ENCODE measurements around the gene GARNL3.

Gene GARNL3

DNA sequence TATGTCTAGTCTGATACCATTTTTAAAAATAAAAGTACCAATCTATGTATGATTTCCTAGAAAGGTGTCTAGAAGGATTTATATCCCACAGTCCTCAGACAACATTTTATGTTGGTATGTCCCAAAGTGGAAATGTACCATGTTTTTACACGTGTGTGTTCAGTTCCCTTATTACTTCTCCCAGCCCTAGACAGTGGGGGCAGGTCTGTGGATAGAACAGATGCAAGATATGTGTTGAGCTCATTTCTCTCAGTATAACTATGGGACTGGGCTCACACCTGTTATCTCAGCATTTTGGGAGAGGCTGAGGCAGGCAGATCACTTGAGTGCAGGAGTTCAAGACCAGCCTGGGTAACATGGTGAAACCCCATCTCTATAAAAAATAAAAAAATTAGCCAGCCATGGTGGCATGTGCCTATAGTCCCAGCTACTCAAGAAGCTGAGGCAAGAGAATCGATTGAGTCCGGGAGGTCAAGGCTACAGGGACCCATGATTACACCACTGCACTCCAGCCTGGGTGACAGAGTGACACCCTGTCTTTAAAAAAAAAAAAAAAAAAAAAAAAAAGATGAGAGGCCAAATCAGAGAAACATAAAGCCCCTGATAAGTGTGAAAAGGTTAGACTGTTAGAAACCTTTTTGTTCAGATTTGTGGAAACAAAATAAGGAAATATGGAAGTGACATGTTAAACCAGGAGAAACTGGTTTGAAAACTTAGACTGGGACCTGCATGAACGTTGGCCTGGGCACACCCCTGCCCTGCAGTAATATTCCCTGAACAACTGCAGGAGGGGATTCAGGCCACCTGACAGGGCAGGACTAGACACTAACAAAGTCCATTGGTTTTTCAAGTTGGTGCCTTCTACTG is 125.0 kb downstream of the GARNL3 start:
- DNase-seq = no peak

DNA sequence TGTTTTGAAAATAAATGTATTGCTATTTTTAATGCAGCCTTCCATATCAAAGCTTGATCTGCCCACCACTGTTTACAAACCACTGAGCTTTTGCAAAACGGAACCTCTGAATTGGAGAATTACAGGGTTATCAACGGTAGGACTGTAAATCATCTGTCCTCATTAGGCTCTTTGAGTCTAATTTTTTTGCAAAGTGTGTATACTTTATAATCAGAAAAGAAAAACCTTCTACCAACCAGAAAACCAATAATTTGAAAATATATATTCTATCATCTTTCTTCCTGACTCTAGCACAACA is 125.6 kb downstream of the GARNL3 start:
- no peak for DNase-seq

DNA sequence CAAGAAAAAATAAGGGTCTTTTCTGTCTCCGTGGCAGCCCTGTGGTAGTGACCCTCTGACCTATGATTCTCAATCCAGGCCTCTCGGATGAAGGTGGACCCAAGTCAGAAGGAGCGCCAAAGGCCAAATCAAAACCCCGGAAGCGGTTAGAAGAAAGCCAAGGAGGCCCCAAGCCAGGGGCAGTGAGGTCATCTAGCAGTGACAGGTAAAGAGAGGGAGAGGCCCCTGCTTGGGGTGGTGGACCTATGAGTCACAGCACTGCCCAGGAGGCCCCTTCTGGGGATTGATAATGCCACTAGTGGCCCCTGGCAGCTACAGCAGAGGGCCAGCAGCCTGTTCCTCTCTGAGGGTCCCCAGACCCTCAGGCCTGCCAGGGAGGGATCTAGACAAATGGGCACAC is 126.0 kb downstream of the GARNL3 start:
- DNase-seq = peak; percentile 15

DNA sequence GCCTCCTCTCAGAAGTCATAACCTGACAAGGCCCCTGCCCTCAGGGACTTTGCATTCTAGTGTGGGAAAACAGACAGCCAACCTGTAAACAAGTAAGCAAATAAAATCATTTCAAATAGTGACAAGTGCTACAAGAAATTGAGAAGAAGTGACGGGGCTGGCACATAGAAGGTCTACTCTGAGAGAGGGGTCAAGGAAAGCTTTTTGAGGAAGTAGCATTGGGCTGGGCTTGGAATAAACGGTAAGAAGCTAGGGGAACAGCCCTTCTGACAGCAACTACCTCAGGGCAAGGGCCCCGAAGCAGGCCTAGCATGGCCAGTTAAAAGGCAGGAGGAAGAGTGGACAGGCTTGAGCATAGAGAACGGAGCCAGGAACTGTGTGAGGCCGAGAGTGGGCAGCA is 127.6 kb downstream of the GARNL3 start:
- no peak for DNase-seq

DNA sequence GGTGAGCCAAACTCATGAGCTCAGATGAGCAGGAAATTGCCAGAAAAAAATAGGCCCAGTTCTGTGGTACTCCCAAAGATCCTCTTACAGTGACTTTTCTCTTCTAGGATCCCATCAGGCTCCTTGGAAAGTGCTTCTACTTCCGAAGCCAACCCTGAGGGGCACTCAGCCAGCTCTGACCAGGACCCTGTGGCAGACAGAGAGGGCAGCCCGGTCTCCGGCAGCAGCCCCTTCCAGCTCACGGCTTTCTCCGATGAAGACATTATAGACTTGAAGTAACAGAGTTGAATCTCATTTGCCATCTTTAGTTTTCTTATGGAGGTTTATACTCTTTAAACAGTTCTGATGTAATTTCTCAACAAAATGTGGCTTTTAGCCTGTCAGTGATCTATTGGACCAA is 128.4 kb downstream of the GARNL3 start:
- DNase-seq = no peak

DNA sequence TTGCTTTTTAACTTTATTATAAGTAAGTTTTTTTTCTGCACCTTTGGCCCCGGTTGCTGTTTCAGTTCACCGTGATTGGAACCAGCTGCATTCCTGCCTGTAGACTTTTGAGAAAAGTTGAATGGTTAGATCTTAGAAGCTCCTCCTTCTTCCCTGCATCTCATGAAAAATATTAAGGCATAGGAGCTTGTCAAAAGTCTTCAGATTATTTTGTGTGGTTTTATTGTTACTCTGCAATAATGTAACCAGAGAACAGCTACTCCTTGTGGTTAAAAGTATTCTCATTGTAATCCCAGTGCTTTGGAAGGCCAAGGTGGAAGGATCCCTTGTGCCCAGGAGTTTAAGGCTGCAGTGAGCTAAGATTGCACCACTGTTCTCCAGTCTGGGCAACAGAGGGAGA is 129.1 kb downstream of the GARNL3 start:
- no peak for DNase-seq

DNA sequence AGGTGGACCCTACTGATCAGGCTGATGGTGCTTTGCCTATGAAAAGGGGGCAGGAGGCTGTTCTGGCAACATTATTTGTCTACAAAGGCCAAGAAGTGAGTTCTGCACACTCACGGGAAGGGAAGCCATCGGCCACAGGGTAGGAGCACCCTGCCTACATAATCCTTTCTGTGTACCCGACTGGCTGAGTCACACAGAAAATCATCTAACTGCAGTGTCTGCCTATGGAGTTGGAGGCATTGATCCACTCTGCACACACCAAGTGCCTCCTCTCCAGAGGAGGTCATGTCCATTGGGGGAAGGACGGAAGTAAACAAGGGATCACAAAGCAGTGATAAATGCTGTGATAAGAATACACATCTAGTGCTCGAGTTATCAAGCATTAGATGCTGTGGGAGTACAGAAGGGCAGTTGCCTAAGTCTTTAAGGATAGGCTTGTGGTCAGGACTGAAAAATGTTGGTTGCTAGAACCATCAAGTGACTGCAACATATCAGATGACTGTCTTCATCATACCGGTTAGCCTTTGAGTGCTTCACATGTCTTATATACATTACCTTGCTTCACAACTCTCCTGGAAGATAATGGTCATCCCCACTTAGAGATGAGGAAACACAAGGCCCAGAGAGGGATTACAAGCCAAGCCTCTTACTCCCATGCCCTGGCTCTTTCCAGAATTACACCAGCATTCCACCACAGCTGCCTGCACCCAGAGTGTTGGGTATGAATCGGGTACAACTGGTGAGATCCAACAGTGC is 131.1 kb downstream of the GARNL3 start:
- no peak for DNase-seq

DNA sequence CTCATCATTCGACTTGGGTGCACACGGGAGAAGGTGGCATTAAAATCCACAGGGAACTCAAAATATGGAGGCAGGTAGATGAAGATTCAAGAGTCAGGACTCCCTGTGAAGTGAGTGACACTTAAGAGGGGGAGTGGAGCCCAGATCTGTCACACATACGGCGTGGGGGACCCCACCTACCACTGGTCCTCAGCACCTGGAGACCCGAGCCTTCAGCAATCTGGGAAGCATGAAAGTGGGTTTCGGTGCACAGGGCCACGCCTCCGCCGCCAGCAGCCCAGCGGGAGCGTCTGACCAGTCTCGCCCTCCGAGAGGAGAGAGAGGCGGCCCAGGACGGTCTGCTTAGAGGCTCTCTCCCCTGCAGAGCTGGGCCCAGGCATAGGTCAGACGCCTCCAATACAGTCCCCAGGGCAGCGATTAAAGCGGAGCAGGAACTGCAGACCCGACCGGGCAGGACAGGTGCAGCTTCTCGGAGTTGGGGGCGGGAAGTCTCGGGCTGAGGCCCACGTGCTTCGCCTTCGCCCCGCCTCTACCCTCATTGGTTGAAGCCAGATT is 131.8 kb downstream of the GARNL3 start:
- DNase-seq = no peak

DNA sequence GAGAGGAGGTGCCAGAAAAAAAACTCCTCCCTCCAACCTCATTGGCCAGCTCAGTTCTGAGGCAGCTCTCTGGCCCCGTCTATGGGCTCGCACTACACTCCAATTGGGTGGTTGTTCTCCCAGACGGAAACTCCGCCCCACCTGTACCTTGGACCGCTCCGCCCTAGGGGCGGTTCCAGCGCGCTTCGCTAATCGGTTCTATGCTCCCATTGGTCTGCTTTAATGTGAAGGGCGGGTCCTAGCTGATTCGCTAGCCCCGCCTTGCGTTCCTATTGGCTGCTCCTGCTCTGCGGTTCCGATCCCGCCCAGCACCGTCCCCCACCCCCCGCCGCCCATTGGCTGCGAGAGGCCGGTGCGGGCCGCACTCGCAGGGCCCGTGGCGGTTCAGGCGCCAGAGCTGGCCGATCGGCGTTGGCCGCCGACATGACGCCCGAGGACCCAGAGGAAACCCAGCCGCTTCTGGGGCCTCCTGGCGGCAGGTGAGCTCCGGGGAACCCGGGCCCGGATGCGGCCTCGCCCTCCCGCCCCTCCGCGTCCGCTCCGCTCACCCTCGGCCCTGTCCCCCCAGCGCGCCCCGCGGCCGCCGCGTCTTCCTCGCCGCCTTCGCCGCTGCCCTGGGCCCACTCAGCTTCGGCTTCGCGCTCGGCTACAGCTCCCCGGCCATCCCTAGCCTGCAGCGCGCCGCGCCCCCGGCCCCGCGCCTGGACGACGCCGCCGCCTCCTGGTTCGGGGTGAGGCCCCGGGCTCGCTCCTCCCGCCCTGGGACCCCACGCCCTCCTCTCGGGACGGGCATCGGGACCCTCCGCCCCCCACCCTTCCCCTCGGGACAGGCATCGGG is 132.5 kb downstream of the GARNL3 start, which contains the start of gene SLC2A8:
Gene SLC2A8 (plus strand): TSS at position 362 of the 838 bp plus-strand sequence. CDS start 62 bp downstream, at position 424.
- DNase-seq = peak; percentile 98

DNA sequence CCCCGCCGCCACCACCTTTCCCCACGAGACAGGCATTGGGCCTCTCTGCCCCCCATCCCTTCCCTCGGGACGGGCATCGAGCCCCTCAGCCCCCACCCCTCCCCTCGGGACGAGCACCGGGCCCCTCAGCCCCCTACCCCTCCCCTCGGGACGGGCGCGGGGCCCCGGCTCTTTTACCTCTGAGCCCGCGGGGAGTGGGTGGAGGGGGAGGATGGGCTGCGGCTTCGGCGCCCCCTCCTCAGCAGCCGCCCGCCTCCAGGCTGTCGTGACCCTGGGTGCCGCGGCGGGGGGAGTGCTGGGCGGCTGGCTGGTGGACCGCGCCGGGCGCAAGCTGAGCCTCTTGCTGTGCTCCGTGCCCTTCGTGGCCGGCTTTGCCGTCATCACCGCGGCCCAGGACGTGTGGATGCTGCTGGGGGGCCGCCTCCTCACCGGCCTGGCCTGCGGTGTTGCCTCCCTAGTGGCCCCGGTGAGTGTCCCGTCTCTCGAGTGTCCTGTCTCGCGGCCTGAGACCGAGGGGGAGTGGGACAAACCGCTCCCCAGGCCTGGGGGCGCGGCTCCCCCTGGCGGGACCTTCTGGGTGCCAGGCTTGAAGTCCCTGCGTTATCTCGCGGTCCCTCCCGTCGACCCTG is 133.2 kb downstream of the GARNL3 start:
- peak; percentile 47 for DNase-seq

DNA sequence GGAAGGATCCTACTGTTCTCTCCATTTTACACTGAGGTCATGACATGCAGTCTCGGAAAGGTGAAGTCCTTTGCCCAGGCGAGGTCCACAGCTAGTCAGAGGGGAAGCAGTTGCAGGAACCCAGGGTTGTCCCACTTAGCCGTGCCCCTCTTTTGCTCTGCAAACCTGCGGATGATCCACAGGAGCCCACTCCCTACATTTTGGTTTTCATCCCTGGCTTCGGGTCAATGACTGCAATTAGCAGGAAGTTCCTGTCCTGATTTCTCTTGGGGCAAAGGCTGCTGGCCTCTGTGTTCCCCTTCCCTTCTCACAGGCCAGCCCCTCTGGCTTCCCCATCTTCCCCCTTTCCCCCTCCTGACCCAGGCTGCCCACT is 133.7 kb downstream of the GARNL3 start:
- DNase-seq = no peak

DNA sequence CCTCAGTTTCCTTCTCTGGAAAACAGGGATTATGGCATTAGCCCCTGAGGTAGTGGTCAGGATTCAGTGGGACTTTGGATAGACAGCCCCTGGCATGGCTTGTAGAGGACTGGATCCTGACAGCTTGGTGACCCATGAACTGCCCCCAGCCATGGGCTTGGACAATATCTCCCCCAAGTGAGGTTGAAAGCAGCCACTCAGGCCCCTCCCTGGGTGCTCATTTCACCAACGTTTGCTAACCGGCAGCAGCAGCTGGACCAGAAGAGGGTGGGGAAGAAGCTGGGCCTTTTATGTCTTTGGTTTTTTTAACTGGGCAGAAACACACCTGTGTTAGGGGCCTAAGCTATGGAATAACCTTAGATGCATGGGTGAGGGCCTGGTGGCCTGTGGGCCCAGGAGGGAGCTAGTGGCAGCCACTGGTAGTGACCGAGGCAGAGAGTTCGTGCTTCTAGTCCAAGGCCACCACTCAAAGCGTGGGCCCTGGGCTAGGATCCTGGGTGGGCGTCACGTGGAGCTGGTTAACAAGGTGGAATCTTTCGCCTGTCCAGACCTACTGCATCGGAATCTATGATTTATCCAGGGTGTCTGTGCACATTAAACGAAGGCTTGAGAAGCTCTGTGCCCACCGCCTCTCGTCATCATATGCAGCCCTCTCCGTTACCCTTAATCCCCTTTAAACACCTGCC is 134.3 kb downstream of the GARNL3 start:
- DNase-seq = no peak

DNA sequence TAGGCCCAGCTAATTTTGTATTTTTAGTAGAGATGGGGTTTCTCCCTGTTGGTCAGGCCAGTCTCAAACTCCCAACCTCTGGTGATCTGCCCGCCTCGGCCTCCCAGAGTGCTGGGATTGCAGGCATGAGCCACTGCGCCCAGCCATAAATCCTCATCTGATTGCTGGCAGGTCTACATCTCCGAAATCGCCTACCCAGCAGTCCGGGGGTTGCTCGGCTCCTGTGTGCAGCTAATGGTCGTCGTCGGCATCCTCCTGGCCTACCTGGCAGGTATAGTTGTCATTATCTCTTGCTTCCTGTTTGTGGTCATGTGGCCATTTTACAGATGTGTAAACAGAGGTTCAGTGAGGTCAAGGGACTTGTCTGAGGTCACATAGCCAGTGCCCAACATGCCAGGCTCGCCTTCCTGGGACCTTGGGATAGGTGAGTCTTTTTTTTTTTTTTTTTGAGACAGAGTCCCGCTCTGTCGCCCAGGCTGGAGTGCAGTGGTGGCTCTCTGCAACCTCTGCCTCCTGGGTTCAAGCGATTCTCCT is 135.2 kb downstream of the GARNL3 start:
- no peak for DNase-seq

DNA sequence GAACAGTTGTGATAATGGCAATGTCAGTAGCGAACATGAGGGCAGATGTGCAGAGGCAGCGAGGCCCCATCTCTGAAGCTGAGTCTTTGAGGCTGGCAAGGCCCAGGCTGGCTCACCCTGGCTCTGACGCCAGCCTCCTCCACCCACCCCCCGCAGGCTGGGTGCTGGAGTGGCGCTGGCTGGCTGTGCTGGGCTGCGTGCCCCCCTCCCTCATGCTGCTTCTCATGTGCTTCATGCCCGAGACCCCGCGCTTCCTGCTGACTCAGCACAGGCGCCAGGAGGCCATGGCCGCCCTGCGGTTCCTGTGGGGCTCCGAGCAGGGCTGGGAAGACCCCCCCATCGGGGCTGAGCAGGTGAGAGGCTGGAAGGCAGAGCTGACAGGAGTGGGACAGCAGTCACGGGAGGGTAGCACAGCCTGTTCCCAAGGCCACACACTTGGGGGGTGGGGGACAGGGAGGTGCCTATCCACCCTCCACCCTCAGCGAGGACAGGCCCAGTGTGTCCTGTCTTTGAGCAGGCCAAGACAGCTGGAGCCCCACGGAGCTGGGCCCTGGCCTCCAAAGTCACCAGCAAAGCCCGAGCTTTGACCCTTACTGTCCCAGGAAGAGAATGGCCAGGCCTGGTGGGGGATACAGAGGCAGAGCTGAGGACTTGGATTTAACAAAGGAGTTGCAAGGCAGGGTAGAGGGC is 138.0 kb downstream of the GARNL3 start:
- no peak for DNase-seq

DNA sequence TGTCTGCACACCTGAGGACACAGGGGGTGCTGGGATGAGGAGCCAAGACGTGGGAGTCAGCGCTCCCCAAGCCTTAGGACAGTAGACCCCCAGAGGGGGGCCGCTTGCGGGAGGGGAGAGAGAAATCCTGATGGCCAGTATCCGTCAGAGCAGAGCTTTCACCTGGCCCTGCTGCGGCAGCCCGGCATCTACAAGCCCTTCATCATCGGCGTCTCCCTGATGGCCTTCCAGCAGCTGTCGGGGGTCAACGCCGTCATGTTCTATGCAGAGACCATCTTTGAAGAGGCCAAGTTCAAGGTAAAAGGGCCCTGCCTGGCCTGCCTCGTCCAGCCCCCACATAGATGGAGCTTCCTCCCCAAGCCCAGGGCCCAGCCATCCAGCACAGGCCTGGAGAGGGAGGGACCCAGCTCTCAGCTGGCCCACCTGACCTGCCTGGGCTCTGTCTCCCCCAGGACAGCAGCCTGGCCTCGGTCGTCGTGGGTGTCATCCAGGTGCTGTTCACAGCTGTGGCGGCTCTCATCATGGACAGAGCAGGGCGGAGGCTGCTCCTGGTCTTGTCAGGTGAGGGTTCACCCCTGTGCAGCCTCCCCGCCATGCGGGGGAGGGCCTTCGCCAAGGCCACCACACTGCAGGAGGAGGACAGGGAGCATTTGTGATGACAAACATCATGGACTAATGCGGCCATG is 139.1 kb downstream of the GARNL3 start:
- DNase-seq = no peak

DNA sequence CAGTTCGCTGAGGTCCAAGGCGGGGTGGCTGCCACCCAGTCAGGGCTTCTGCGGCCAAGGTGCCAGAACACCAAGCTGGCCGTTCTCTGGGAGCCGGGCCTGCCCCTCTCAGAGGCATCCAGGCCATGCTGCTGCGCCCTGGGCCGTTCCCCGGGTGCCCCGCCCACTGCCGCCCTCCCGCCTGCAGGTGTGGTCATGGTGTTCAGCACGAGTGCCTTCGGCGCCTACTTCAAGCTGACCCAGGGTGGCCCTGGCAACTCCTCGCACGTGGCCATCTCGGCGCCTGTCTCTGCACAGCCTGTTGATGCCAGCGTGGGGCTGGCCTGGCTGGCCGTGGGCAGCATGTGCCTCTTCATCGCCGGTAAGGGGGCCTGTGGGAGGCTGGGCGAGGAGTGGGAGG is 140.1 kb downstream of the GARNL3 start:
- DNase-seq = no peak

DNA sequence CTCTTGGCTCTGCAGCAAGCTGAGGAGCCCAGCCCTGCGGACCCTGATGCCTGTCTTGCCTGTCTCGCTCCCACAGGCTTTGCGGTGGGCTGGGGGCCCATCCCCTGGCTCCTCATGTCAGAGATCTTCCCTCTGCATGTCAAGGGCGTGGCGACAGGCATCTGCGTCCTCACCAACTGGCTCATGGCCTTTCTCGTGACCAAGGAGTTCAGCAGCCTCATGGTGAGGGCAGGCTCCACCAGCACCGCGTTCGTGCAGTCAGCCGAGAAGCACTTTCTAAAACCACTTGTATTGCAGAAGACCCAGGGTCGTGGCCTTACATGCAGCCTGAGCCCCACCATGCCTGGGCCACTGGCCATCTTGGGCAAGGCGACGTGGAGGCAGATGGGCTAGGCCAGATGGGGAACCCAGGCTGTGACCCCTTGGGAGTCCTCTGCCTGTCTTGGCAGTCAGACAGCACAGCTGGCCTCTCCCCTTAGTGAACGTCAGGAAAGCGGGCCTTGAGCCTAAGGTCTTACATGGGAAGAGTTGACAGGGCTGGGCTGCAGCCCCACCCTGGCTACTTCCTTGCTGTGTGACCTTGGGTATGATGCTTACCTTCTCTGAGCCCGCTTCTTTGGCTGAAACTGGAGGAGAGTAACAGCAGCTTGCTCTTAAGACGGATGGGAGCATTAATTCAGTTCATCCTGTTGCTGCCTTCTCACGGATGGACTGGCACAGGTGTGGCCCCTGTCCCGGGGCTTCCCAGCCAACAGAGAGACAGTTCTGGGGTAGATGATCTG is 141.0 kb downstream of the GARNL3 start:
- DNase-seq = no peak

DNA sequence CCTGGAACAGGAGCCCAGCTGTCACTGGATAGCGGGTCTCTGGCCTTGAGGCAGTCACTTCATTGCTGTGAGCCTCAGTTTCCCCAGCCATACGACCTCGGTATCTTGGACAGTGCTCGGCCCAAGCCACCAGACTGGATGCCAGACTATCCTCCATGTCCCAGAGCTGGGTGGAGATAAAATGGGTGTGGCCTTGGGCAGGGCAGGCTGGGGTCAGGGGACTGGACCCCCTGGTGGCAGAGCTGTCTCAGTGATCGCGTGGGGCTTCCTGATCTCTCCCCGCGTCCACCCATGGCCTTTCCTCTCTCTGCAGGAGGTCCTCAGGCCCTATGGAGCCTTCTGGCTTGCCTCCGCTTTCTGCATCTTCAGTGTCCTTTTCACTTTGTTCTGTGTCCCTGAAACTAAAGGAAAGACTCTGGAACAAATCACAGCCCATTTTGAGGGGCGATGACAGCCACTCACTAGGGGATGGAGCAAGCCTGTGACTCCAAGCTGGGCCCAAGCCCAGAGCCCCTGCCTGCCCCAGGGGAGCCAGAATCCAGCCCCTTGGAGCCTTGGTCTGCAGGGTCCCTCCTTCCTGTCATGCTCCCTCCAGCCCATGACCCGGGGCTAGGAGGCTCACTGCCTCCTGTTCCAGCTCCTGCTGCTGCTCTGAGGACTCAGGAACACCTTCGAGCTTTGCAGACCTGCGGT is 142.4 kb downstream of the GARNL3 start:
- DNase-seq = no peak

DNA sequence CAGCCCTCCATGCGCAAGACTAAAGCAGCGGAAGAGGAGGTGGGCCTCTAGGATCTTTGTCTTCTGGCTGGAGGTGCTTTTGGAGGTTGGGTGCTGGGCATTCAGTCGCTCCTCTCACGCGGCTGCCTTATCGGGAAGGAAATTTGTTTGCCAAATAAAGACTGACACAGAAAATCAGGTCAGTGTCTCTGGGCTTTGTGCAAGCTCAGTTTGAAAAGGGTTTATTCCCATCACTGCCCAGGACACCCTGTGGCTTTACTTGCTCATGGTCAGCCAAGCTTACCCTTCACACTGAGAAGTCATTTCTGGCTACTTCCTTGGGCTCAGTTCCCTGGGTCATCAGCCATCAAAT is 142.9 kb downstream of the GARNL3 start:
- no peak for DNase-seq
